ENCODE results near the gene SLC16A4. TPM values are rescaled to one million over a fixed set of nuclear protein-coding genes. Genes with fewer than 3 reads are reported as not detected.

SLC16A4 gene
- total and polyA plus RNA-seq, 2 experiments from 2014 or later: 10.7 to 16.2 TPM

DNA sequence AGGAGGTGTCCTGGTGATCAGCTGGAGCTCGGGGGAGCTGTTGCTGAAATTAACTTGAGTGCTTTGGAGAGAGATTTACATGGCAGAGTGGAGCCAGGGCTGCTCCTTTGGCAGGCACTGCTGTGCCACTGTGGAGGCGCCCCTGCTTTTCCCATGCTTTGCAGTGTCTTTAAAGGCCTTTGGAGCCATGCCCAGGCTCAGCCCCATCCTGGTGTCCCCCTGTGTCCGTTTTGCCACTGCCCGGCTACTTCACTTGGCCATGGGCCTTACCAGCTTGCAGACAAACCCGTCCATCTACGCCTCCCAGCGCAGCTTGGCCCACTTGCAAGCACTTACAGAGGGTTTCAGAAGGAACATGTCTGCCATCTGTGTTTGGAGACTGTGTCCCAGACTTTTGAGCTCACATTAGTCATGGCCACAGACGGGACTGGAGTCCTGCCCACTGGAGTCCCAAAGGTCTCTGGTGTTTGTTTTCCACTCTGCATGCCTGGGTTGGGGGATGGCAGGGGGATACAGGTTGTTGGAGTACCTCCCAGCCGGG, 34.9 kb upstream of the SLC16A4 start:
- no peak overlapping the region for H3K4me2 ChIP-seq
- DNase-seq (ENCODE audit: low spot score): no peak
- 82% methylated on average over 9 of the region's 9 CpGs for WGBS (ENCODE audit: low lambda C conversion rate, missing lambda C conversion rate)
- no peak overlapping the region for H2AFZ ChIP-seq
- H3K79me2 ChIP-seq: no peaks in the 10 kb centered on the region
- no peaks in the 10 kb centered on the region for H3K9me3 ChIP-seq (ENCODE audit: low read depth)
- H3K27ac ChIP-seq: peak overlapping the region; percentile 63
- H4K20me1 ChIP-seq (ENCODE audit: insufficient read depth, poor library complexity, severe bottlenecking): no peaks in the 10 kb centered on the region
- H3K4me1 ChIP-seq (ENCODE audit: insufficient read depth): no peaks in the 10 kb centered on the region
- TF ChIP-seq, protein P1, sequence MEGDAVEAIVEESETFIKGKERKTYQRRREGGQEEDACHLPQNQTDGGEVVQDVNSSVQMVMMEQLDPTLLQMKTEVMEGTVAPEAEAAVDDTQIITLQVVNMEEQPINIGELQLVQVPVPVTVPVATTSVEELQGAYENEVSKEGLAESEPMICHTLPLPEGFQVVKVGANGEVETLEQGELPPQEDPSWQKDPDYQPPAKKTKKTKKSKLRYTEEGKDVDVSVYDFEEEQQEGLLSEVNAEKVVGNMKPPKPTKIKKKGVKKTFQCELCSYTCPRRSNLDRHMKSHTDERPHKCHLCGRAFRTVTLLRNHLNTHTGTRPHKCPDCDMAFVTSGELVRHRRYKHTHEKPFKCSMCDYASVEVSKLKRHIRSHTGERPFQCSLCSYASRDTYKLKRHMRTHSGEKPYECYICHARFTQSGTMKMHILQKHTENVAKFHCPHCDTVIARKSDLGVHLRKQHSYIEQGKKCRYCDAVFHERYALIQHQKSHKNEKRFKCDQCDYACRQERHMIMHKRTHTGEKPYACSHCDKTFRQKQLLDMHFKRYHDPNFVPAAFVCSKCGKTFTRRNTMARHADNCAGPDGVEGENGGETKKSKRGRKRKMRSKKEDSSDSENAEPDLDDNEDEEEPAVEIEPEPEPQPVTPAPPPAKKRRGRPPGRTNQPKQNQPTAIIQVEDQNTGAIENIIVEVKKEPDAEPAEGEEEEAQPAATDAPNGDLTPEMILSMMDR (IDR thresholded peaks at IDR 0.05; ENCODE audit: poor library complexity): no peak
- TF ChIP-seq EZH2phosphoT487 (IDR thresholded peaks at IDR 0.05; ENCODE audit: low read depth, severe bottlenecking, unreplicated experiment) (no peak), EZH2 (IDR thresholded peaks at IDR 0.05; ENCODE audit: borderline replicate concordance) (no peak)
- no peaks in the 10 kb centered on the region for H3K36me3 ChIP-seq (replicated peaks; ENCODE audit: insufficient read depth, low read depth)
- H3K9me2 ChIP-seq (replicated peaks; ENCODE audit: insufficient read depth): no peaks in the 10 kb centered on the region
- H3K4me3 ChIP-seq: no peak overlapping the region
- no peaks in the 10 kb centered on the region for H3K27me3 ChIP-seq

DNA sequence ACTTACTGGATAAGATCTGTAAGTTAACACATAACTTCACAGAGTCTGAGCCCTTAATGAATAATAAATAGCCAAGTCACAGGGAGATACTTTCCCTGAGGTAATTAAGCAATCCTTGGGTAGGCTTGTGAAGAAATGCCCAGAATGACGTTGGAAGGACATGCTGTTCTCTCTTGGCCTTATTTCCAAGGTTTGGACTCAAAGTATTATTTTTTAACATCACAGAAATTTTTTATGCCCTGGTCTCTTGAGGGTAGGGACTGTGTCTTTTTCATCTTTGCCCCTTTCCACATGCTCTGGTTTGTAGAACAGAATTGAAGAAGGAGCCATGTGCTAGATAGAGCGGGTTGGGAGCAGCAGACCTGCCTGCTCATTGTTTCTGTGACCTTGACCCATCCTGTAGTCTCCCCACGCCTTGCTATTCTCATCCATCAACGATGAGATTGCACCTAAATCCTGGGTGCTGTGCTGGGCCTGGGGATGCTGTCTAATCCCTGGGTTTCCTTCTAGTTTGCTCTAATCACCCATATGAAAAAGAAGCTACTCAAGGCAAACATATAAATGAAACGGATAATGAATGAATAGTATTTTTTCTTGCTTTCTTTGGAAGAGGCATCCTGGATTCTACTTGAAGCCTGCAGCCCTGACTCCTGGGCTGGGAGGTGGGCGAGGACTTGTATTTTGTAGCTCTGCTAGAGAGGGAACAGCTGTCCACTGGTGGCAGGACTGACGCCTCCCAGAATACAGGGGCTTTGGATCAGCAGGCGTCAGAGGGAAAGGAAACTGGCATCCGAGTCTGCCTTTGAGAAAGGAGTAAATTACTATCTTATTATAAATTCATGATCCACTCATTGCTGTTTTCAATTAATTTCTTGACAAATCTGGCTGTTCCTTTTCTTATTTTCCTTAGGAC, 34.1 kb upstream of the SLC16A4 start:
- Histone ChIP-seq H3K4me2 (no peak overlapping the region), H3K4me1 (ENCODE audit: insufficient read depth) (no peaks in the 10 kb centered on the region), H3K27me3 (no peaks in the 10 kb centered on the region), H3K79me2 (no peaks in the 10 kb centered on the region), H3K27ac (peak overlapping the region; percentile 63), H4K20me1 (ENCODE audit: insufficient read depth, poor library complexity, severe bottlenecking) (no peaks in the 10 kb centered on the region), H3K4me3 (no peak overlapping the region), H3K9me3 (ENCODE audit: low read depth) (no peaks in the 10 kb centered on the region), H3K9me2 (replicated peaks; ENCODE audit: insufficient read depth) (no peaks in the 10 kb centered on the region), H2AFZ (no peak overlapping the region), H3K36me3 (replicated peaks; ENCODE audit: insufficient read depth, low read depth) (no peaks in the 10 kb centered on the region)
- no peak for DNase-seq (ENCODE audit: low spot score)
- TF ChIP-seq, protein P1 (IDR thresholded peaks at IDR 0.05; ENCODE audit: poor library complexity): no peak
- TF ChIP-seq EZH2 (IDR thresholded peaks at IDR 0.05; ENCODE audit: borderline replicate concordance): no peak
- no peak for TF ChIP-seq EZH2phosphoT487 (IDR thresholded peaks at IDR 0.05; ENCODE audit: low read depth, severe bottlenecking, unreplicated experiment)
- 73% methylated on average over 9 of the region's 9 CpGs for WGBS (ENCODE audit: low lambda C conversion rate, missing lambda C conversion rate)

DNA sequence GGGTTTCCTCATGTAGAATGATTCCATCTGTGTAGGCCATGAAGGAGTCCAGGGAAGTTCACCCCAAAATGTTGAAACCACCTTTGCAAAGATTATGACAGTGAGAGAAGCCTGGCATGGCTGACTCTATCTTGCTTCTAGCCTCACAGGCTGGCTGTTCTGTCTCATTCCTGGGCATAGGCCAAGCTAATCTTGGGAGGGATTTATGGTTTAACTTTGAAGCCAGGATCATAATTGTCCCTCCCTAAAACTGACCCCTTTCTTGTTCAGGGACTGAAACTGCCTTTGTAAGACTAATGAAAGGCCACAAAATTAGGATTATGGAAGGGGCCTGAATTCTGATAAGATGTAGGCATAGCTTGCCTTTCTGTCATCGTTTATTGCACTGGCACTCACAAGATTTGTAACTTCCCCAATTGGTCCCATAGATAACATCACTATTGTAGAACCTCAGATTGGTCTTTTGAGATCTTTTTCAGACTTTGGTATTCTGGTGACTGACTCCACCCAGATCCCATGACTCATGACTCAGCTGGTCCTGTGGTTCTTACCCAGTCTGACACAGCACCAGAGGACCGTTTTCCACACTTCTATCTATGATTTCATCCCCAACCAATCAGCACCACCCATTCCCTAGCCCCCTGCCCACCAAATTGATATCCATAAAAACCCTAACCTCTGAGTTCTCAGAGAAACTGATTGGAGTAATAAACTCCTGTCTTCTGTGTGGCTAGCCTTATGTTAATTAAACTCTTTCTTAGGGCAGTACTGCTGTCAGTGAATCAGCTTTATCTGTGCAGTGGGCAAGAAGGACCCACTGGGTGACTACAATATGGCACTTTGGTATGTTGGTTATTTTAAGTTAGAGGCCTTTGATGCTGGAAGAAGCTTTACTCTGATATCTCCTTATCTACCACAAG, 30.3 kb upstream of the SLC16A4 start:
- no peaks in the 10 kb centered on the region for H3K9me2 ChIP-seq (replicated peaks; ENCODE audit: insufficient read depth)
- H3K9me3 ChIP-seq (ENCODE audit: low read depth): no peaks in the 10 kb centered on the region
- H4K20me1 ChIP-seq (ENCODE audit: insufficient read depth, poor library complexity, severe bottlenecking): no peaks in the 10 kb centered on the region
- no peak overlapping the region for H3K4me2 ChIP-seq
- H3K79me2 ChIP-seq: no peaks in the 10 kb centered on the region
- DNase-seq (ENCODE audit: low spot score): peak; percentile 38
- H3K27me3 ChIP-seq: no peaks in the 10 kb centered on the region
- no peak overlapping the region for H2AFZ ChIP-seq
- no peak for TF ChIP-seq EZH2phosphoT487 (IDR thresholded peaks at IDR 0.05; ENCODE audit: low read depth, severe bottlenecking, unreplicated experiment)
- TF ChIP-seq, protein P1 (IDR thresholded peaks at IDR 0.05; ENCODE audit: poor library complexity): no peak
- H3K27ac ChIP-seq: peak overlapping the region; percentile 71
- no peaks in the 10 kb centered on the region for H3K36me3 ChIP-seq (replicated peaks; ENCODE audit: insufficient read depth, low read depth)
- 74% methylated on average over 2 of the region's 2 CpGs for WGBS (ENCODE audit: low lambda C conversion rate, missing lambda C conversion rate)
- H3K4me1 ChIP-seq (ENCODE audit: insufficient read depth): no peaks in the 10 kb centered on the region
- no peak overlapping the region for H3K4me3 ChIP-seq

Measured in hepatocyte (in vitro differentiated cells).